Measurements from ENCODE around the gene SIRT2.
"Not testable (repeated sequence)": the region's sequence is repeated elsewhere in the genome, so short reads cannot be mapped to it uniquely, and the experiment has no call there.

SIRT2 gene

DNA sequence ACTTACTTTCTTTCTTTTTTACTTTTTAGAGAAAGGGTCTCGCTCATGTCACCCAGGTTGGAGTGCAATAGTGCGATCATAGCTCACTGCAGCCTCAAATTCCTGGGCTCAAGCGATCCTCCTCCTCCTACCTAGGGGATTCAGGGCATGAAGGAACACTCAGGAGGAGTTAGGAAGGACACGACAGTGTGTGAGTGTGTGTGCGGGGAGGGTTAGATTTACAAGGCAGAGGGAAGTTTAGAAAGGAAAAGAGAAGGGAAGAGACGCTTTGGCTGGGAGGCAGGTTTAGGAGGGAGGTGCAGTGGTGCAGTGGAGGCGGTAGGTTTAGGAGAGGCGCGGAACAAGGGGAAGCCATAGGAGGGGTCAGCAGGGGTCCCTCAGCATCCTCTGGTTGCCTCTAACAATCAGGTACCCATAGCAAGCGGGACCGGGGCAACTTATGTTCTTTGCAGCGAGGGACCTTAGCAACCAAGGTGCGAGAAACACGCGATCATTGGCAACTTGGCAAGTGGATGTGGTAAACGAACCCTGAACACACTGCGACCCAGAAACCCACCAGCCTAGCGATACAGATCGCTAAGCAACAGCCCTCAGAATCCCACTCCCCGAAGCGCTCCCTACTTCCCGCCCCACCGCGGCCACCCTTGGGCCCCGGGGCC is 501 bp downstream of the SIRT2 start:
- DNase-seq (ENCODE audit: low read depth in 2 of 2), result no peak

DNA sequence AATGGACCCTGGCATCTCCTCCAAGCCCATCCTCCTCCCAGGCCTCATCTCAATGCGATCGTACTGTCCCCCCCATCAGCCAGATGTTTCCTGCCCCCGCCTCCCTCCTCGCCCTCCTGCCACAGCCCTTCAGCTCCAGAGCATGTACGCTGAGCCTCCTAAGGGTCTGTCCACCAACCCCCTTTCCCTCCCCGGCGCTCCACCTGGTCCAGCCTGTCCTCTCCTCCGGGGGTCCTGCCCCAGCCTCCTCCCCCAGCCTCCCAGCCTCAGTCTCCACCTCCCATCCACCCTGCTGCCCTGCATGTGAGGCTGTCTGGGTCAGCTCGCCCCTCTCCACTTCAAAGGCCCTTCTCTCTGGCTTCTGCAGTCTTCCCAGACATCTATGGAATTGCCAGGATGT is 4.5 kb downstream of the SIRT2 start:
- no peak for DNase-seq (ENCODE audit: low read depth in 2 of 2)

DNA sequence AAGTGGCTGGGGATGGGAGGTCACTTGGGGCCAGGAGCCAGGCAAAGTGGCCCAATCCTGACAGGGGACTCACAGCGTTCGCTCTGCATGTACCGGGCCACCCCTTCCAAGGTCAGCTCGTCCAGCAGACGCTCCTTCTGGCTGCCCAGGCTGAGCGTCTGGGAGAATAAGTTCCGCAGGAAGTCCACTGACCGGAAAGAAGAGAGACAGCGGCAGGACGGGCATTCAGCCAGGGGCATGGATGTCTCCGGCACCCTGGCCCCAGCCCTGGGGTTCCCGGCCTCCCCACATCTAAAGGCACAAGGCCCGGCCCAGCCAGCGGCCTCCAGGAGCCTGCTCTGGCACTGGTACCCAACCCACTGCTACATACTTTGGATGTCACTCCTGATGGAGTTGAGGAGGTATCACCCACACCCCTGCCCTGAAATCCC is 6.1 kb downstream of the SIRT2 start:
- DNase-seq (ENCODE audit: low read depth in 2 of 2), result no peak

DNA sequence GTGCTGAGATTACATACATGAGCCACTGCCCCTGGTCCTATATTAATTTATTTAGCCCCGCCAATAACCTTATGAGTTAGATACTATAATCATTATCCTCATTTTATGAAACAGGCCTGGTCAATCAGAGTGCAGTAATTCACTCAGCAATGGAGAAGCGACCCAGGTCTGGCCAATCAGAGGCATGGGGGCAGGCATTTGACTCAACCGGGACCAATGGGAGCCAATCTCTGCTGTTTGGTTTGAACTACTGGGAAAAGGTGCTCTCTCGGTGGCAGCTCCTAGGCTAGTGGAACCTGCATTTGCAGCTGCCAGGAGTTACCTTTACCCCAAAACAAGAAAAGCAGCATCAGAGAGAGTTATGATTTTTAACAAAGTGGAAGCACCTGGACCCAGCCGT is 6.6 kb downstream of the SIRT2 start:
- DNase-seq (ENCODE audit: low read depth in 2 of 2), result no peak

DNA sequence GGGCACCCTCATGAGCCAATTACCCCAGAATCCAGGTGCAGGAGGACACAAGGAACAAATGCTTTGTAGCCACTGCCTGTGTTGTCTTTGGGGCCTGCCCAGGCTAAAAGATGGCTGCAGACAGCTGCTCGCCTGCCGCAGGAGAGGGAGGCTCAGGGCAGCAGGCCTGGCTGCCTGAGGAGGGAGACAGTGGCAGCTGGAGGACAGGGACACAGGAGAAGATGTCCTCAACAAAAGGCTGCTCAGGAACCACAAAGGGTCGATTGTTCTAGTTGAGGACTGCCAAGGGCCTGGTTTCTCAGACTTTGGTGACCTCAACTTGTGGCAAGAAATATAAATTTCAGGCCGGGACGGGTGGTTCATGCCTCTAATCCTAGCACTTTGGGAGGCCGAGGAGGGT is 7.6 kb downstream of the SIRT2 start:
- DNase-seq (ENCODE audit: low read depth in 2 of 2), result no peak

DNA sequence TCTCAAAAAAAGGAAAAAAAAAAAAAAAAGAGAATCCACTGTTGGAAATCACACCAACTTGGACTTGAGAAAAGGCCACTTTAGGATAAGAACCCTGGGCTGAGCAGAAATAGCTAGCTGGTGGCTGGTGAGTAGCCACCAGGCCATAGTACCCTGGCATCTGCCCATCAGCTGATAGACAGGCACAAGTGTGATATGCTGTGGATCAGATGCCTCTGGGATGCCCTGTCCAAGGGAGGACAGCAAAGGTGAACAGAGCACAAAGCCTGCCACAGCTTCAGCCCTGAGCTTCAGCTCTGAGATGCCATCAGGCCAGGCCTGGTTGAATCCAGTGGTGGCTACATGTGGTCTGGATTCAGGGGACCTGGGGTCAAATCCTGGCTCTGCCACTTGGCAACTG is 8.7 kb downstream of the SIRT2 start:
- no peak for DNase-seq (ENCODE audit: low read depth in 2 of 2)

DNA sequence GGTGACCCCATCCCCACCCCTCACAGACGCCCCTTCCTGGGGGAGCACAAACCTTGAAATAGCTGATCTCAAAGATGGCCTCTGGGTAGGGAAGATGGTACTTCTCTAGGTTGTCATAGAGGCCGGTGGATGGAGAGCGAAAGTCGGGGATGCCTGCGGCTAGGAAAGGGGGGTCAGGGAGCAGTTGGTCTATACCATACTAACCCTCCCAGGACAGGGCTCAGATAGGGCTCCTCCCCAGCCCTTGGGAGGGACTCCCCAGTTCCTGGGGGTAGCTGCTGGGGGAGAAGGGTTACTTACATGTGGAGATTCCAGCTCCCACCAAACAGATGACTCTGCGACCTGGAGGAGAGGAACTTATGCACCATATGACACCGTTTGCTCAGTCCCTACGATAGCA is 9.6 kb downstream of the SIRT2 start:
- no peak for DNase-seq (ENCODE audit: low read depth in 2 of 2)

DNA sequence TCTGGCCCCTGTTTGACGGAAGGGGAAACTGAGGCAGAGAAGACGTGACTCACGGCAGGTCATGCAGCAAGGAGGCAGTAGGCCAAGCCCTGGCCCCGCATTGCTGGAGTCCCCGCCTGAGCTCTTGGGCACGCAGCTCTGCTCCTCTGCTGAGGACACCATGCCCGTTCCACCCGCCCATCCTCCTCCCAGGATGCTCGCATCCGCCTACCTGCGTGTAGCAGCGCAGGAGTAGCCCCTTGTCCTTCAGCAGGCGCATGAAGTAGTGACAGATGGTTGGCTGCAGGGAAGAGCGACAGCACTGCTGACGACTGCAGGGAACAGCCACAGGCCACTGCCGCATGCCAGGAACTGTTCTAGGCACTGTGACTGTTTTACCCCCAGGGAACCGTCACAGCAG is 10.5 kb downstream of the SIRT2 start:
- DNase-seq (ENCODE audit: low read depth in 2 of 2), result no peak

DNA sequence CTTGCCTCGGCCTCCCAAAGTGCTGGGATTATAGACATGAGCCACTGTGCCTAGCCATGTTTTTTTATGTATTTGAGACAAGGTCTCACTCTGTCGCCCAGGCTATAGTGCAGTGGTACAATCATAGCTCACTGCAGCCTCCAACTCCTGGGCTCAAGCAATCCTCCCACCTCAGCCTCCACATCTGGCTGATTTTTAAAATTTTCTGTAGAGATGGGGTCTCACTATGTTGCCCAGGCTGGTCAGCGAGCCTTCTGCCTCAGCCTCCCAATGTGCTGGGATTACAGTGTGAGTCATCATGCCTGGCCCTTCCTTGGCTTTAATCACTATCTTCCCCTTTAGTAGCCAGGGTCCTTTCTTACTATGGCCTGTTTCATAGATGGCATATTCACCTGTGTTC is 14.7 kb downstream of the SIRT2 start:
- DNase-seq (ENCODE audit: low read depth in 2 of 2), result not testable (repeated sequence)

DNA sequence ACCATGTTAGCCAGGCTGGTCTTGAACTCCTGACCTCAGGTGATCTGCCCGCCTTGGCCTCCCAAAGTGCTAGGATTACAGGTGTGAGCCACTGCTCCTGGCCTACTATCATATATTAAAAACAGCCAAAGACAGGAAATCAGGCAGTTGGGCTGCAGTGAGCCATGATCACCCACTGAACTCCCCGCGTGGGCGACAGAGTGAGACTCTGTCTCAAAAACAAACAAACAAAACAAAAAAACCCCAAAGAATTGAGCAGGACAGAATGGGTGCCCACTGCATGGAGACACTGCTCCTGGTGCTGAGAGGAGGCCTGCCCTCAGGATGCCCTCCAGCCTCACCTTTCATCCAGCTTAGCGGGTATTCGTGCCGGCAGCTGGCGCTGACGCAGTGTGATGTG is 16.1 kb downstream of the SIRT2 start:
- DNase-seq (ENCODE audit: low read depth in 2 of 2), result no peak

DNA sequence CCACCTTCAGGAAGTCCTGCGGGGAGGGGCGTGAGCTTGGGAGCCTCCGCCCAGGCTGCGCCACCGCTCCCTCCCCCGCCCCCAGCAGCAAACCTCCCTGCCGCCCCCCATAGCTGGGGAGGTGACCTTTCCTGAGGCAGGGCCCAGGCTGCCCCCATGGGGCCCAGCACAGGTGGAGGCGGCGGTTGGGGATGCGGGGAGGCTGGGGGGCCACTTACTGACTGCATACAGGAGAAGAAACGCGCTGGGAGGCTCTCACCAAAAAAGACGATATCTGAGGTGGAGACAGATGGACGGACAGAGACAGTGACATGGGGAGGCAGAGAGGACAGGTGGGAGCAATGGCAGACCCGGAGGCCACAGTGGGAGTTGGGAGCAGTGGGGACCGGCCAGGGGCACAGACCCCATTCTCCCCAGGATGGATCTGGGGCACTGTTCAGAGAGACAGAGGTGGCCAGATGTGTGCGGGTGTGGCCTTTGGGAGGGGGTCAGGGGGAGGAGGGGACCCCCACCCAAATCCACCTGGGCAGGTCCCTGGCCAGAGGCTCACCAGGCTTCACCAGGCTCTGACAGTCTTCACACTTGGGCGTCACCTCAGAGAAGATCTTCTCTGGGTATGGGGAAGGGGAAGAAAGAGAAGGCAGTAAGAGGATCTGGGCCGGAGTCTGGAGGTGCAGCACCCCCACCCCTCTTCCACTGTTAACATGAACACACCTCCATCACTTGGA is 18.4 kb downstream of the SIRT2 start:
- no peak for DNase-seq (ENCODE audit: low read depth in 2 of 2)

DNA sequence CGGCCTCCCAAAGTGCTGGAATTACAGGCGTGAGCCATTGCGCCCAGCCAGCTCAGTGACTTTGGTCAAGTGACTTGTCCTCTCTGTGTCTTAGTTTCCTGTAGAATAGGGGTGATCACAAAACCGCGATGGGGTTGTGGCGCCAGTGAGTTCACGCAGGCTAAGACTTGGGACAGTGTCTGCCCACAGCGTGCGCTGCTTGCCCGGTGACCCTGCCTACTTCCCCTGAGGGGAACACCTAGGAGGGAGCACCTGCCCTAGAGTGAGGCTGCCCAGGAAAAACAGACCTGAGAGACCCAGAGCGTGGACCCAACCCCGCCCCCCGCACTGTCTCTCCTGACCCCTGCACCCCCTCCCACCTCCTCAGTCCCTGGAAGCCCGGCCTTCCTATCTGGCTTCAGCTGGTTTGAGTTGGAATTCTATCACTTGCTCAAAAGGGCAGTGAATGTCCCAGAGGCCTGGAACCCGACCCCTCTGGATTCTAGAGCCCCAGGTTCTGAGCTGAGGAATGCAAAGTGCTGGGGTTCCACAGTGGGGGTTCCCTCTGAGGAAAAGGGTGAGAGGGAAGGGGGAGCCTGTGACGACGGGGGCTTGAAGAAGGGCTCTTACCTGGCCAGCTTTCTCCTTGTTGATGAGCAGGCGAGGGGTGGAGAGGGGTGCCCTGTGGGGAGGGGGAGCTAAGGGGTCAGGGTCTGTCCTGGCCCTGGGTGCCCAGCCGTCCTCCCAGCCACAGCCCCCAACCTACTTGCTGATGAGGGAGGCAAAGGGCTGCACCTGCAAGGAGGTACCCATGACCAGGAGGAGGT is 19.1 kb downstream of the SIRT2 start:
- DNase-seq (ENCODE audit: low read depth in 2 of 2), result no peak

DNA sequence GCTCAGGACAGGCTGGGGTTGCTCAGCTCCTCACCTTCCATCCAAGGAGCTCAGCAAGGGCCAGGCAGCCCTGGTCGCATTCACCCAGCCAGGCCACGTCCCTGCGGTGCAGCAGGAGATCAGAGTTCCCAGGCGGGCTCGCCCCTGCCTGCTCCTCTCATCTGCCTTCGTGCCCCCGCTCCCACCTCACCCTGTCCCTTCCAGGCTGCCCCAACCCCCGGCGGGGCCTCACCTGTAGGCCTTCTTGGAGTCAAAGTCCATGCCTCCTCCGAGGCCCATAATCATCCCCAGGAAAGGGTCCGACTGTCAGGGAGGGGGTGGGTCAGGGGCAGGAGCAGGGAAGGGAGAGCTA is 20.0 kb downstream of the SIRT2 start:
- no peak for DNase-seq (ENCODE audit: low read depth in 2 of 2)

DNA sequence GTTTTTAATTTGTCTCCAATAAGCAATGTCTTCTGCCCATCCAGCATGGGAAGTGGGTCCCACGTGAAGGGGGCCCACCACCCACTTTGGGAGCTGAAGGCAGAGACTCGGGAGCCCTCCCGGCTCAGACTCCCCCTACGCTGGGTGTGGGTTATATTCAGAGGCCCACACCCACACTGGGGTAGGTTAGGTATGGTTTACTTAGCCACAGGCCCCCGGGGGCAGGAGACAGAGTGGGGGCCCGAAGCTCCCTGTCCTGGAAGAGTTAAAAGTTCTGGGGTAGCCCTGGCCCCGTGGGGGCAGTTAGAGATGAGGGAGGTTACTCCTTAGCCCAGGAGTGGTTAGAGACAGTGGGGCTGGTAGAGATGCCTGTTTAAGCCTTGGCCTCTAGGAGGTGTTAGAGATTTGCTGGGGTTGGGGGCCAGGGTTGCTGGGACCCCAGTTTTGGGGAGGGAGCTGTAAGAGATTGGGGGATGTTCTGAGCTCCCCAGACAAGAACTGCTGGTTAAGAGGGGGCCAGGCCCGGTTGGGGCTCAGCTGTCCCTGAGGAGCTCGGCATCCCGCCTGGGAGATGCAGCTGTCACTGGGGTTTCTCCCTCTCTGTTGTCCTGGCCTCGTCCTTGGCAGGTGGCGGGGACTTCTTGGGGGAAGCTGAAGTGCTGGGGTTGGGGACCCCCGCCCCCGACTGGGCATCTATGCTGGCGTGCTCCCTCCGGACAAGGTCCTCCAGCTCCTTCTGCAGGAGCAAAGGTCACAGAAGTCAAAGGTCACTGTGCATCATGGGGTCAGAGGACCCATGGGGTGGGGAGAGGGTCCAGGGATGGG is 20.6 kb downstream of the SIRT2 start:
- no peak for DNase-seq (ENCODE audit: low read depth in 2 of 2)

DNA sequence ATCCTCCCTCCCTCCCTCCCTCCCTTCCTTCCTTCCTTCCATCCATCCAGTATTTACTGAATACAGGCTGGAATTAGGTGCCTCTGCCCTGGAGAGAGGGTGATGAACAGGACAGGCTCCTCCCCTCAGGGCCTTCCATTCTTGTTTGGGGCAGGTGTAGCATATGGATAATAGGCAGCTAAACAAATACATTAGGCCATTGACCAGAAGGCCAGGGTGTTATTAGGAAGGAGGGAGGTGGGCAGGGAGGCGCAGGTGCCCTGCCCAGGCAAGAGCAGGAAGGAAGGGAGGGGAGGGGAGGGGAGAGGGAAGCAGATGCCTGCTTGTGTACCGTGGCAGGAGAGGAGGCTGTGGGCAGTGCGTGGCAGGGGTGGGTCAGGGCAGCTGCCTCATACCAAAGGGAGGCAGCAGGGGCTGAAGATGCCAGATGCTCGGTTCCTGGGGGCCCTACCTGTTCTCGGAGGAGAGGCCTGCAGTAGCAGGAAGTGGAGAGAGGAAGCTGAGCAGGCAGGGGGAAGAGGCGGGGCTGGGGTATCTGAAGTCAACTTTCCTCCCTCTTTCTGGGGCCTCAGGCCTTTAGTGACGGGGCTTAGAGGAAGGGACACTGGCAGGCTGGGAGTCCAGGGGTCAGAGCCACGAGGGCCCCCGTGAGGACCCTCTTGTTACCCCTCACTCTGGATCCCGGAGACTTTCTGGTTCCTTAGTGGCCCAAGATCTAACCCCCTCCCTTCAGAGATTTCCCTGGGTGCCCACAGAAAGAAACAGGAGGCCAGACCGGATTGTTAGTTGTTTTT is 21.4 kb downstream of the SIRT2 start, which contains the start of gene RINL:
Gene RINL, minus strand, starts transcription at position 495 of the 794 bp plus-strand sequence. CDS start 1,533 bp downstream, outside the sequence.
- peak; percentile 34 to 42 for DNase-seq (ENCODE audit: low read depth in 2 of 2)

DNA sequence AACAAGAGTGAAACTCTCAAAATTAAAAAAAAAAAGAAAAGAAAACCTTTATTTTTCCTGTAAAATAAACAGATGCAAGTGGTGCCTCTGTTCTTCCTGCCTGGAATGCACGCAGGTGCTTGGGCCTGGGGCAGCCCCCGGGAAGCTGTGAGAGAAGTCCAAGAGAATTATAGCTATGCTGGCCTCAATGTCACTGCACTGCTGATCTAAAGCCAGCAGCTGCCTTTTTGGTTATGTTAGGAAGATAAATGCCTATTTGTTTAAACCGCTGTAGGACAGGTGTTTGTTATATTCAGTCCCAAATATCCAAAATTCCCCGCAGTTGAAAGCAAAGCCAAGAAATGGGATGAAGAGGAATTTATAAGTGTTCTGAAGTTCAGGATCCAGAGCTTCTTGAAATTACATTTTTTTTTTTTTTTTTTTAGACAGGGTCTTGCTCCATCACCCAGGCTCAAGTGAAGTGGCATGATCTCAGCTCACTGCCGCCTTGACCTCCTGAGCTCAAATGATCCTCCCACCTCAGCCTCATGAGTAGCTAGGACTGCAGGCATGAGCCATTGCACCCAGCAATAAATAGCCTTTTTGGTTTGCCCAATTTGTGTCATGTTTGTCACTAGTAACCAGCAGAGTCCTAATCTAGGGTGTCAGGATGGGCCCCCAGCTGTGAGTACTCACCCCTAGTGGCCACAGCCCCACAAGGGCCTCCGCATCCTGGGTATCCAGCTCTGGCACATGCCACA is 23.6 kb downstream of the SIRT2 start:
- no peak for DNase-seq (ENCODE audit: low read depth in 2 of 2)

DNA sequence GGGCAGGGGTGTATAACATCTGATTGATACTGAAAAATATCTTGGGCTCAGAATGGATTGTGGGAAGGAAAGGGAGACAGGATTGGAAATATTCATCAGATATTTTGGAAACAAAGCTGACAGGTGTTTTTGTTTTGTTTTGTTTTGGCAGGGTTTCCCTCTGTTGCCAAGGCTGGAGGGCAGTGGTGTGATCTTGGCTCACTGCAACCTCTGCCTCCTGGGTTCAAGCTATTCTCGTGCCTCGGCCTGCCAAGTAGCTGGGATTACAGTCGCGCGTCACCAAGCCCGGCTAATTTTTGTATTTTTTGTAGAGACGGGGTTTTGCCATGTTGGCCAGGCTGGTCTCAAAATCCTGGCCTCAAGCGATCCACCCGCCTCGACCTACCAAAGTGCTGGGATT is 26.0 kb downstream of the SIRT2 start:
- DNase-seq (ENCODE audit: low read depth in 2 of 2), result not testable (repeated sequence)

DNA sequence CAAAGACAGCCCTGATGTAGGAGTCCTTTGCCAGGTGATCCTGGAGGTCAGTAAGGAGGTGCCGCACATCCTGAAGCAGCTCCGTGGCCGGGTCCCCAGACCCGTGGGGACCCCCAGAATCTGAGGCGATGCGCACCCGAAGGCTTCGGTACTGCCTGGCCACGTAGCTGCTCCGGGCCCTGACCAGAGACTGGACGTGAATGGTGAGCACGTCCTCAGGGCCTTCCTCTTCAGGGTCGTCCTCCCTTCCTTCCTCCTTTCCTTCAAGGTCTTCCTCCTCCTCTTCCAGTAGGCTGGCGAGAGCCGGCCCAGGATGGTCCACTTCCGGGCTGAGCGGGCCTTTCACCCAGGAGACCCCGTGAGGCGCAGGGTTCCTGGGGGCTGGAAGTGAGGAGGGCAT is 28.8 kb downstream of the SIRT2 start:
- DNase-seq (ENCODE audit: low read depth in 2 of 2), result no peak

DNA sequence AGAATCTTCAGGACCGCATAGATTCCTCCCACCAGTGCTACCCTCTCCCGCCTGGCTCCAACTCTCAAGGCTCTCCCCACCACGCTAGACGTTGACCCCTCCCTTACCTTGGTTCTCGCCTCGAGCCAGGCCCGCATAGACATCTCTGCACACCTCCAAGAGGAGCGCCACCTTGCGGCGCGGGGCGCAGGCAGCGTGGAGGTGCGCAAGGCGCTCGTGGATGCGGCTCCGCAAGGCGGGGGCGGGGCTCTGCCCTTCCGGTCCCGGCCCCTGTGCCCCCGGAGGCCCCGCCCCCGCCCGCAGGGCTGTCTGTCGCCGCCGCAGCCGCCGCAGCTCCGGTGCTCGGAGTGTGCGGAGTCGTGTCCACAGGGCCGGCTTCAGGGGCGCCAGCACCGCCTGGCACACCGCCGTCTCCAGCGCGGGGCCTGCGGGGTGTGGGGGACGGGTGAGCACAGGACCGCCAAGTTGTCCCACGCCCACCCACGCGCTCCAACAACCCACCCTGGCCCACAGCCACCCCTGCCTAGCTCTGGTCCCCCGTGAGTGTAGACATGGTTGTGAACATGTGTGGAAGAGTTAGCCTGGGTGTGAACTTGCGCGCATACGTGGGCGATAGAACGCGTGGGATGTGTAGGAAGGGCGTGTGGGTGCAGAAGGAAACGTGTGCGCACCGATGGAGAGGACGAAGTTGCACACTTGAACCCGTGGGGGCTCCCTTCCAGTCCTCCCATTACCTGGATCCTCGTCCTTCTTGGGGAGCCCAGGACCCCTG is 29.4 kb downstream of the SIRT2 start:
- peak; percentile 87 to 94 for DNase-seq (ENCODE audit: low read depth in 2 of 2)

Data from stimulated activated CD4-positive, alpha-beta T cell treated with anti-CD3 and anti-CD28 coated beads, Interleukin-1b, Interleukin-23, amount 100 ng/mL, for 1 hour (primary cell).